ENCODE data around the gene SLC22A4.

DNA sequence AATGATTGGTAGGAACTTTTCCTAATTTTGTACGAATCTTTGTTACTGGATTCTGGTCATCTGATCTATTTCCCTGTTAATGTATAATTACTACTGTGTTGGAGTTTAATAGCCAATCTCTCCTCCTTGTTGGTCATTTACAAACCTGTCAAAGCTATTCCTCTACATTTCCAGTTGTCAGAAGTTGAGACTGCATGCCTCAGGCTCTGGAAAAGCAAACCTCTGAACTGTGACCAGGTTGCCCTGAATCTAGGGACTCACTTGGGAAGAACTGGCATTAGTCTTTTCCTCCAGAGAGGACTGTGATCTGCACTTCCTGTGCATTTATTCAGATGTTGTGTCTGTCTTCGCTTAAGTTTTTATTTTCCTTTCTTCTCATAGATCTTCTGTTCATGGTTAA is 20.6 kb upstream of the SLC22A4 start:
- TF ChIP-seq, protein P1, sequence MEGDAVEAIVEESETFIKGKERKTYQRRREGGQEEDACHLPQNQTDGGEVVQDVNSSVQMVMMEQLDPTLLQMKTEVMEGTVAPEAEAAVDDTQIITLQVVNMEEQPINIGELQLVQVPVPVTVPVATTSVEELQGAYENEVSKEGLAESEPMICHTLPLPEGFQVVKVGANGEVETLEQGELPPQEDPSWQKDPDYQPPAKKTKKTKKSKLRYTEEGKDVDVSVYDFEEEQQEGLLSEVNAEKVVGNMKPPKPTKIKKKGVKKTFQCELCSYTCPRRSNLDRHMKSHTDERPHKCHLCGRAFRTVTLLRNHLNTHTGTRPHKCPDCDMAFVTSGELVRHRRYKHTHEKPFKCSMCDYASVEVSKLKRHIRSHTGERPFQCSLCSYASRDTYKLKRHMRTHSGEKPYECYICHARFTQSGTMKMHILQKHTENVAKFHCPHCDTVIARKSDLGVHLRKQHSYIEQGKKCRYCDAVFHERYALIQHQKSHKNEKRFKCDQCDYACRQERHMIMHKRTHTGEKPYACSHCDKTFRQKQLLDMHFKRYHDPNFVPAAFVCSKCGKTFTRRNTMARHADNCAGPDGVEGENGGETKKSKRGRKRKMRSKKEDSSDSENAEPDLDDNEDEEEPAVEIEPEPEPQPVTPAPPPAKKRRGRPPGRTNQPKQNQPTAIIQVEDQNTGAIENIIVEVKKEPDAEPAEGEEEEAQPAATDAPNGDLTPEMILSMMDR (IDR thresholded peaks at IDR 0.05), result no peak
- no peak for TF ChIP-seq POLR2A (IDR thresholded peaks at IDR 0.05)
